COLO668 (cell line): ENCODE measurements around the gene CXCL13.
"Not testable (repeated sequence)": the region's sequence is repeated elsewhere in the genome, so short reads cannot be mapped to it uniquely, and the experiment has no call there.

Source experiments
- DNase-seq: peaks from one replicate; lab custom pipeline; 2025; ENCODE audit not compliant: unreplicated experiment; lab: John Stamatoyannopoulos, UW

CXCL13 gene

DNA sequence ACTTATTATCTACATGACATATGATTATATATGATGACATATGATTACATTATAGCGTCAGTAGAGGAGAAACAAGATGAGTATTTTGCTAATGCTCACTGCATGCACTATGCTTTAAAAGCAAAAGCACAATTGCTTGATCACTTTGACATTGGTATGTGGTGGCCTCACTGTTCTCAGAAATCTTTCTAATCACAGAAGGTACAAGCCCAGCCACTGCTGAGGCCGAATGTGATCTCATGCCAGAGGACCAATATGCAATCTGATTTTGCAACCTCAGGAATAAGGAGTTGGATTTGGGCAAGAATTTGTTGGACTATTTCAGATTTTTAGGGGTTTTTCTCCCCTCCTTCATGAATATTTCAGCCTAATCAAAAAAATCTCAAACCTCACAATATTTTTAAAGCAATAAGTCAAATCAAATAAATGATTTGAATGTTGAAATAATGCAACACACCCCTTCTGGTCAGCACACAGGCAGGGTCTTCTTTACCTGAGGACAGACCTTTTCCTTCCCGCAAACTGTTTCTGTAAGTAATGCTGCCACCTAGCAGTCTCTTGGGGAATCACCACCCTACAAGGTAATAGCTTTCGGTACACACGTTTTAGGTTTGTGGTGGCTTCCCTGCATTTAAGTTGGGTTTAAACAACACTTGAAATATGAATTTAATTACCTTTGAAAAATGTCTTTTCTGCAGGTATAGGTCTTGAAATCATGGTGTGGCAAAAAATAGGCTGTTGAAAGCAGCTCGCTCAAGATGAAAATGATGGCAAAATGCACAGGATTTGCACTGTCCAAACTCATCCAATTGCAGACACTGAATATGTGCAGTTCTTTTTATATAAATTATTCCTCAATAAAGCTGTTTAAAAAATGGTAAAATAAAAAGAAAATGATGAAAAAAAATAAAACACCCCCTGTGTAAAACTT is 4.8 kb upstream of the CXCL13 start:
- peak; percentile 9 for DNase-seq

DNA sequence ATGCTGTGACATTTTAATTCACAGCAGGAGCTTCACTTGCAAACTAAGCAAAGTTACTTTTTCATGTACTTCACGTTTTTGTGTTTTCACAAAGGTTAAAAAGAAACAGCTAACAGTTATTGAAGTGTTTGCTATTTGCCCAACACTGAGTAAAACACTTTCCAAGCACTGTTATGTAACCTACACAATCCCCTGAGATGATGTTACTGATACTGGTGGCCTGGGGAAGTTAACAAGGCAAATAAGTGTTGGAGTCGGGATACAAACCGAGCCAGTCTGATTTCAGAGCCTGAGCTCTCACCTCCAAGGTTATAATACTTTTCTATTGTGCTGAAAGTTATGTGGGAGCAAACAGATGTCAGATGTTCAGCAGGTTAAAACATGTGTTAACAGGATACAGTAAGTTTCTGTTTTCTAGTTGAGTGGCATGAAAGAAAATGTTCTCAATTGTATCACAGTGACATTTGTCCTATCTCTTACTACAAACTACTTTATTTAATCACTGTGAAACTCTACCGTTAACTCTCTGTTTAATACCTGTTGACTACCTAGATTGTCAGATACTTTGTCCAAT is 3.9 kb upstream of the CXCL13 start:
- DNase-seq, result no peak

DNA sequence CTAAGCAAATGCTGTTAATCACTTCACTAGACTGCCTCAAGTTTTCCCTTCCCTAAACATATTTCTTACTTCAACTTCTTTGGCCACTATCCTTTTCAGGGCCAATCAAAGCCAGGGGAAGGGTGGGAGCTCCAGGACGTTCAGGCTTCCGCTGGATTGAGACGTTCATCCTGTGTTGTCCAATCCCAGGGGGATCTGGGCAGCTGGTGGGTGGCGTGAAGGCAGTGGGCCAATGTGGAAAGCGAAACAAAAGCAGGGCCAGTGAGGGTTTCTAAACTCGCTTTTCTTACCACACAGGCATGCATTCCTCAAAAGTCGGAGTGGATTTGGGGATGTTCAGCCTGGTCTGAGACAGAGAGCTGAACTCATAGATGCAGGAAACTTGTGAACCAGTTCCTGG is 7.6 kb downstream of the CXCL13 start:
- no peak for DNase-seq

DNA sequence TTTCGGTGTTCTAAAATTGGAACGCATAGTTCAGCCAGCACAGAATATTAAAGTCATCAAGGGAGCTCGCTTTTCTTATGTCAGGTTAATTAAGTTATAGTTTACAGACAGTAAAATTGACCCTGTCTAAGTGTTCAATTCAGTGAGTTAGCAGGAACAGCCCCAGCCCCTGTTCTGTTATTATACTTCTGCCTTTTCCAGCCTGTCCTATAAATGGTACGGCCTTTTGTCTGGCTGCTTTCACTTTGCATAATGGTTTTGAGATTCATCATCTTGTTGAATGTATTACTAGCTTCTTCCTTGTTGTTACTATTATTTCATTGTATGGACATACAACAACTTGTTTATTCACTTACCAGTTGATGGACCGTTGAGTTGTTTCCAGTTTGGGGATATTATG is 9.5 kb downstream of the CXCL13 start:
- DNase-seq, result no peak

DNA sequence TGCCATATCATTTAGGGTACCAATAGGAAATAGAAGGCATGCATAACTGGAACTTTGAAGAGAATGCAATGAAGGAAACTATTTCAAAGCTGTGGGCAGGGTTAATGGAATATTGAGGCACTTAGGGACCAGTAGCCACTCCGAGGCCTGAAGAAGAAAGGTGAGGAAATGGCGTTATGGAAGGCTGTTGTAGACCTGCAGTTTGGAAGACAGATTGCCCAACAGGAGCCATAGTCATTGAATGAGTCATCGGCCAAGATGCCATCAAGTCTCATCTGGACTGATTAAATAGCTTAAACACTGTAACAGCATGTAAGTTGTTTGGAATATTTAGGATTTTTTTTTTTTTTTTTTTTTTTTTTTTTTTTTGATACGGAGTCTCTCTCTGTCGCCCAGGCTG is 11.6 kb downstream of the CXCL13 start:
- DNase-seq, result no peak

DNA sequence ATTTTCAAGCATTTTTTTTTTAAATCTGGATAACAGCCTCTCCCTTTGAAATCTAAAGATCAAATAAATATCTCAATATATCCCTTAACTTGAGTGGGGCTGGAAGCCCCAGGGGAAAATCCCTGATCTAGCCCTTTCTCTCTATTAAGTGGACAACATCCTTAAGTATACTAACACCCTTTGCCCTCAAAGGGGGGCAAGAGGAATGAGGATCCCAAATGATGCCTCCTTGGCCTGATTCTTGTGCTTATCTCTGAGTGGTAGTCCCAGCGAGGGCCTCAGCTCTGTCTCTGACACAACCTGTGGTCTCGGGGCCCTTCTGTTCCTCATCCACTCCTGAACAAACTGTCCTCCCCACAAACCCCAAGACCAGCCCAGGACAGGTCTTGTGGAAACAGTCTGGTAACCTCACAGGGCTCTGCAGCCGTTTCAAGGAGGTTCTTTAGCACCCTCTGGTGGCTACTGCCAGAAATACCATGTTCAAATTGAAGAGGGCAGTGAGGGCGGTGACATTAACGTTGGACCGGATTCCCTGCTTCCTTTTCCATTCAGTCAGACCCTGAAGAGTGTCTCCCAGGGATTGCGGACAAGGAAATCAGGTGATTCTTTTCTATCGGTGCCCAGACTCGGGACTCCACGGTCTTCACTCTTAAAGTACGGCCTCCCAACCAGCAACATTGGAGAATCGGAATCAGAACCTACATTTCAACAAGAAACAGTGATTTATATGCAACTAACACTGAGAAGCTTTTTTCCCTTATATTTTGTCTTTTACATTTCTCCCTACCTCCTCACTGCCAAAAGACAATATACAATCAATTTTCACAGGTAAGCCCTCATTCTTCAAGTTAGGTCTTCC is 13.0 kb downstream of the CXCL13 start:
- peak; percentile 72 for DNase-seq

DNA sequence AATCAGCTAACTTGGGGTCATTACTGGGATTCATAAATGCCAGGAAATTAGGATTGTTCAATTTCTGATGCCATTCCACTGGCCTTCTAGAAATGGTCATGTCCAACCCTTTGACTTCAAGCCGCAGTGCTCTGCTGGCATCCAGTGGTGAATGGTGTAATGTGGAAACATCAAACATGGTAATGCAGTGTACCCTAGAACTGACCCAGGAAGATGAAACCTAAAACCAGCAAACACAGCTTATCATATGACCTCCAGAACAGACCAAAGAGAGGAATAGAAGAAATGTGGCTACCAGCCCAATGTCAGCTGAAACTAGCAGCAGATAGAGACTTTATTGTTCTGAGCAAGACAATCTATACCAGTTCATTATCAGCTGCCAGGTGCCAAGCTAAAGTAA is 13.8 kb downstream of the CXCL13 start:
- peak; percentile 15 for DNase-seq

DNA sequence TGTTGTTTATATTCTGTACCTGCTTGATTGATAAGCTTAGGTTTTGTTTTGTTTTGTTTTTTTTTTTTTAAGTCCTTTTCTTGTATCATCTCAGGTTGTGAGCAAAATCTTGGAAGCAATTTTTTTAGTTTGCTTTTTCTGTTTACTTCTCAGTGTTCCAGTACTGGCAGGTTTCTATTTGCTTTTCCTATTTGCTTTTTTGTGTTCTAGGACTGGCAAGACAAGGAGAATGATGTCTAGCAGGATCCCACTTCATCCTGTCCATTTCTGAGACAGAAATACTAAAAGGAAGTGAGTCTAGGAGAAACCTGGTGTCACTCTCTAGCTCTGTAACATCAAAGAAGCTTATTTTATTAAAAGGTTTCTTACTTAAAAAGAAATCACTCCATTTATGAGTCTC is 15.6 kb downstream of the CXCL13 start:
- no peak for DNase-seq

DNA sequence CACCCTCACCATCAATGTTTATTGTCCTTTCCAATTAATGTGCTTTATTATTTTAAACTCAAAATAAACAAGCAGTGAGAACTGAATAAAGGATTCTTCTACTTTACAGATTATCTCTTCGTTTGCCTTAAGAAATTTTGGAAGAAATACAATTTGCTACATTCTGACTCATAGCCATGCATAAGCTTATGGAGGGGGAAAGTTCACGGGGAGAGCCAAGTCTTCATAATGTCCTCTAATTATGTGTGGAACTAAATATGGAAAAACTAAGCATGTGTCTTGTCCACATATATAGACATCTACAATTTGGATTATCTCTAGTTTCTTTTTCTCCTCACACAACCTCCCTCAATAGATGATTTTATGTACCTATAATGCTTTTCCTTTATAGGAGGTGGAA is 17.5 kb downstream of the CXCL13 start:
- DNase-seq, result no peak

DNA sequence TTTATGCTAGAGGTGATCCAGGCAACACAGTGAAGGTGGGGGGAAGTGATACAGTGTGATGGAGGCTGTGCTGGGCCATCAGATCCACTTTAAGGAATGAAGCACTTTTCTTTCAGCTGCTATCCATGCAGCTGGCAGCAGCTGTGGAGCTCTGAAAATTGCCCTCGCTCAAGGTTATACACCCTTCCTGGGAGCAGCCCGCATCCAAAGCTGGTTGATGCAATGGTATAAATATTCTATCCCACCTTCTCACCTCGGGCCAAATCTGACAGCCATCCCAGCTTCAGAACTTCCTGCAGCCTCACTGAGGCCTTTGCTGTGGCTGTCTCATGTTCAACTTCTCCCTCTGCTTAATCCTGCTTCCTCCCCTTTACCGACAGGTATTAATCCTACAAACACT is 18.6 kb downstream of the CXCL13 start:
- no peak for DNase-seq

DNA sequence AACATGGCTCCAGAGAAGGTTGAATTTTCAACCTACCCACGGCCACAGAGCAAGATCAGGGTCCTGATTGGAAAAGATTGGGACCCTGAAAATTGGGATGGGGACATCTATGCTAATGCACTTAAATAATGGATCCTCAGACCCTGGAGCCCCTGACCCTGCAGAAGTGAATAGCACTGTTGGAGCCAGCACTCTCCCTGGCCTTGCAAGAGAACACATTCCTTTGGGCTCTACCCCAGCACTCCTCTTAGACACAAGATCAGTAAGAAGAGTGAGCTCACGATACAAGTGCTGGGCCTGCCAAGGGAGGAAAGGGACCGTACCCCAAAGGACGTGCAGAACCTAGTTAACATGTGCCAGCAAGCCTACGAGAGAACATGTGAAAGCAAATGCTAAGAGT is 19.9 kb downstream of the CXCL13 start:
- DNase-seq, result no peak

DNA sequence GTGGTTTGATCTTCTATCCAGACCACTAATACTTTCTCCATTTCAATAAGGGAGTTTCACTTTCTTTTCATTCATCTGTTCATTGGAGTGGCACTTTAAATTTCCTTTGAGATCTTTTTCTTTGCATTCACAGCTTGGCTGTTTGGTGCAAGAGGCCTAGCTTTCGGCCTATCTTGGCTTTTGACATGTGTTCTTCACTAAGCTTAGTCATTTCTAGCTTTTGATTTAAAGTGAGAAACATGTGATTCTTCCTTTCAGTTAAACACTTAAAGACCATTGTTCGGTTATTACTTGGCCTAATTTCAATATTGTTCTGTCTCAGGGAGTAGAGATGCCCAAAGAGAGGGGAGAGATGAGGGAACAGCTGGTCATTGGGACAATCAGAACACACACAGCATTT is 24.3 kb downstream of the CXCL13 start:
- DNase-seq, result no peak

DNA sequence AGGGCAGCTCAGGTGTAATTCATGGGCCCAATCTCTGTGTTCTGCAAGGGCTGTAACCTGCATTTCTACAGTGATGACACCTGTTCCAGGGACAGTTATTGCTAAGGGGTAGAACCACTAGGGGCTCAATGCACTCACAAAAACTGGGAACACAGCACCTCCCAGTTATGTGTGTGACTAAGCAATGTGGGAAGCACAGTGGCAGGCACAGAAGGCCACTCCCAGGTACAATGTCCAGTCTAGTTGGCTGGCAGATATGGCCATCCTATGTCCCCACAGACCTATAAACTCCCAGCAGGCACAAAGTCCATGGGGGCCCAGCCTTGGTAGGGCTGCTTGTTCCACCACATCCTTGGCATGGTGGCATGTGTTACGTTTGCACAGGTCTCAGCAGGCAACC is 25.7 kb downstream of the CXCL13 start:
- no peak for DNase-seq

DNA sequence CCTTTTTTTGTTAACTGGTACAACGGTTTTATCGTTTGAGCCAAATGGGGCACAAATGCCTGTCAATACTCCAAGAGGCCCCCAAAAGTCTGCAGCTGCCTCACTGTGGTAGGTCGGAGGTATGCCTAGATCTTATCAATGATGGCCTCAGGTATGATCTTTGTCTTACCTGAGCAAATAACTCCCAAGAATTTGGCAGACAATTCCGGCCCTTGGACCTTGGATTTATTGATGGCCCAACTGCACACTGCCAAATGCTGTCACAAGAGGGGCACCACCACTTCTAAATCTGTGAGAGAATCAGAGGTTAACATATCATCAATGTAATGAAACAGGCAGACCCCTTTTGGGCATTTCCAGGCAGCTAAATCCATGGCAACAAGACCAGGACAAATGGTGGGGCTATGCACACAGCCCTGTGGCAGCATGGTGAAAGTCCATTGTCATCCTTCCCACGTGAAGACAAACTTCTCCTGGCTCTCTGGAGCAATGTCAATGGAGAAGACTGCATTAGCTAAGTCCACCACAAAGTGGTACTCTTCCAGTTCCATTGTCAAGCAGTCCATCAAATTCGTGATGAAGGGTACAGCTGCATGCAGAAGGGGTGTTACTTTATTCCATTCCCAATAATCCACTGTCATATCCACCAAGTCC is 28.6 kb downstream of the CXCL13 start:
- DNase-seq, result no peak

DNA sequence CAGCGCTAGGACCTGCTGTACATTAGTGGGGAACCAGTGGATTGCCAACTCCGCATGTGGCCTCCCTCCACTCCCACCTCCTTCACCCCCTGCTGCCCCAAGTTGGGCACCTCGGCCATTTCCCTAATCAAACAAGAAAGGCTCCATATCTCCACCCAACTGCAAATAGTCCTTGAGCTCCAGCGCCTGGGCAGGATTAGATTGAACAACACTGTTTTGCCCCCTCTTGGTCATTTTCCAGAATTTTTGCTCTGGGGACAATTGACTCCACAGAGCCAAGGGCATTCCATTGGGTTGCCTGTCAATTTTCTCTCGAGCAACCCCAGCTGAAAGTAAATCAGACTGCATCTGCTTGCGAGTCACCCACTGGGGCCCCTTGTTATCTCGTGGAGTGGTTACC is 29.6 kb downstream of the CXCL13 start:
- DNase-seq, result no peak

DNA sequence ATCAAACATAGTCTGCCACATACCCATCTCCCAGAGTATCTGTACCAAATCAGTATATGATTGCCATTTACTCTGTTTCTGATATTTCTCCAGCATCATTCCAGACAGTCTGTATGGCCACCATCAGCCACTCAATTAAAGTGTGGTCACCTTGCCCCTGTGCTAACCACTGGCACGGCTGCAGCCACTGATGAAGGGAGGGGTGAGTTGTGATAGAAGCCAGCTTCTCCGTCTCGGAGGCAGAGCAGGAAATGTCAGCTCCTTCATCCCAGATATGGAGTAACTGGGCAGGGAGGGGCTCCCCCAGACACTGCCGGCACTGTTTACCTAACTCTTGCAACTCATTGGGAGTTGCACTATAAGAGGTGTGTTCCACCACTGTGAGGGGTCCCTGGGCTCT is 30.3 kb downstream of the CXCL13 start:
- DNase-seq, result no peak

DNA sequence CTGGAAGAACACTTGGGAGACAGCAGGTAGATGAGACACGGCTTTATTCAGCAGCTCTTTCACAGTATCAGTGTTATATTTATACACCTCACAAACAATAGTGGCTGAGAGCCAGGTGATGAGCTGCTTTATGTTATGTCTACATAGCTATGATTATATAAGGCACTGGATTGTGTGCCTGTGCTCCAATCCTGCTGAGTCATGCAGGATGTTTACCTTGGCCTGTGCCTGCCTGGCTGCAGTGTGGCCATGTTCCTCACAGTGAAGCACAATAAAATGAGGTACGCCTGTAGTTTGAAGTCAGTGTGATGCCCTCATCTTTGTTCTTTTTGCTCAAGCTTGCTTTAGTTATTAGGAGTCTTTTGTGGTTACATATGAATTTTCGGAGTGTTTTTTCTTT is 31.3 kb downstream of the CXCL13 start:
- DNase-seq, result peak; percentile 83

DNA sequence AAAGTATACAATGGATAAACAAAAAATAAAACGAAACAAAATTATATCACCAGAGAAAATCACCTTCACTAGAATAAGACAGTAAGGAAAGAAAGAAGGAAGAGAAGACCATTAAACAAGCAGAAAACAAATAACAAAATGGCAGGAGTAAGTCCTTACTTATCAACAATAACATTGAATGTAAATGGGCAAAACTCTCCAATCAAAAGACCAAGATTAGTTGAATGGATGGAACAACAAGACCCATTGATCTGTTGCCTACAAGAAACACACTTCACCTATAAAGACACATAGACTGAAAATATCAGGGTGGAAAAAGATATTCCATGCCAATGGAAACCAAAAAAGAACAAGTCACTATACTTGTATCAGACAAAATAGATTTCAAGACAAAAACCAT is 38.4 kb downstream of the CXCL13 start:
- DNase-seq, result not testable (repeated sequence)

DNA sequence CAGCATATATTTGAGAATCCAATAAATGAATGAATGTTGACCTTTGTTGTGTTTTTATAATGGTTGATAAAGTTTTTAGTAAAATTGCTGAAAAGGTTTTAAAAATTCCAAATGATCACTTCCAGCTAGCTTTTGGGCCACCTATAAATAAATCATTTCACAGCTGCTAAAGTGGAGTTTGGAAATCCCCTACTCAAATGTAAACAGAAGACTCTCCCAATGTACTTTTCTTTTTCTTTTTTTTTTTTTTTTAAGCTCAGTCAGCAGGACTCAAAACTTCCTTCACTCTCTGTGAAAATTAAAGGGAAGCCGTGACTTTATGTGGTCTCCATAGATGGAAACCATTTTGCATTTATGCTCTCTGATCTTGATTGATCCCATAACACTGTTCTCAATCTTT is 45.2 kb downstream of the CXCL13 start:
- no peak for DNase-seq

DNA sequence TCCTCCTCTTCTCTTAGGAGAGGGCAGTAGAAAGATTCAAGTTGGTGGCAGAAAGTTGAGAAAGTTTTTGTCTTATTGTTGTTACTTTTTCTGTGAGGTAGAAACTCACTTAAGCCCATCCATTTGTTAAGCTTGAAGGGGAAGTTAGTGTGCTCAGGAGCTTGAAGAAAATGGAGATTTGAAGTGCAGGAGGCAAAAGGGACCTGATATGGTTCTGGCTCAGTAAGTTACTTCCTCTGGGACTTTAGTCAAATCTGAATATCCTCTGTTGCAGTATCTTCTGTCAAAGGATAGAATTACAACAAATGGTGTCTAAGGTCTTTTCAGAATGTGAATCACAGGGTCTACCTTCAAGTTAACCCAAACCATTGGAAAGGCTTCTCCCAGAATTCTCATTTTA is 46.2 kb downstream of the CXCL13 start:
- no peak for DNase-seq

DNA sequence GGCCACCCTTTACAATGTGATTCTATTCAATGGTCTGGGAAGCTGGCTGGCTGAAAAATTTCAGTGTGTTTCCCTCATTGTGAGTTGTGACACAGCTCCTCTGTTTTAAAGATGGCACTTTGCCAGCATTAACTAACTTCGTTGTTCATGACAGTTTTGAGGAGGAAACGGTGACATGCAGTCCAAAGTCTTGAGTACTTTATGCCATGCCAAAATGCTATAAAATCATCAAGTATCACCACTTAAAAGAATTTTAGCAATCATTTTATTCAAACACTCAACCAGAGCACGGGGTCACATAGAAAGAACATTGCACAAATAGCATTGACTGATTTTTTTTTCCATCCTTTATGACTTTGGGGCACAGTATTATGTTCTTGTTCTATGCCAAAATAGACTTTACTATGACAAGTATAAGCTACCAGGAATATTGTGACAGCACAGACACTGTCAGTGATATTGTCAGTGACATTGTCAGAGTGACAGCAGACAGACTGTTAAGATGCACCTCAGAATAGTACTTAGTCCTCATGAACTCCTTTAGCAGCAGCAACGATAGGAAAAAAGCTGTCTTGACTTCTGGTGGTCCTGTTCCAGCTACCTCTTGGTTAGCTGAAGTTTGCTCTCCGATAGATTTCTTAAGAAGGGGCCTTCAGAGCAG is 46.7 kb downstream of the CXCL13 start:
- no peak for DNase-seq
